Epithelial cell of proximal tubule (primary cell): ENCODE results near the gene PRELID2. TPM values are rescaled to one million over a fixed set of nuclear protein-coding genes. Genes with fewer than 3 reads are reported as not detected.
A peak's percentile ranks its signal among the peaks of the same experiment; 100 is the strongest.

Experiments
- DNase-seq: peaks from one replicate; pipeline ENCODE4 v3.0.0-alpha.2; 2011; ENCODE audit warnings: low read depth
- H3K4me3 ChIP-seq: 2 replicates; pipeline ENCODE4 v1.5.1; 2011; ENCODE audit warnings: low read depth, mild to moderate bottlenecking, low read length
- CTCF ChIP-seq: conservative IDR thresholded peaks from 2 replicates; pipeline ENCODE4 v1.5.1; 2012; ENCODE audit warnings: low read depth, mild to moderate bottlenecking, low read length
- total RNA-seq: library from RNA; depleted of rRNA; stranded (reverse); fragments of >200 nt; gene quantifications from 2 replicates; pipeline ENCODE4 v1.2.3, GENCODE V29; 2015

Gene PRELID2
- total RNA-seq, 1 donor from 2014 or later, result 20.9 TPM

- DNase-seq, result no peak
- H3K4me3 ChIP-seq, result no peak overlapping the region
- no peak for TF ChIP-seq CTCF
Measured at GRCh38 chr5:145829708-145830361, 5.3 kb downstream of the PRELID2 start.

GRCh38 chr5:145826895-145827674 is 8.1 kb downstream of the PRELID2 start:
- no peak overlapping the region for H3K4me3 ChIP-seq
- no peak for DNase-seq
- TF ChIP-seq CTCF, result no peak

- DNase-seq, result no peak
- peak; percentile 84 for TF ChIP-seq CTCF
- no peak overlapping the region for H3K4me3 ChIP-seq
Measured at GRCh38 chr5:145825751-145826180, 9.4 kb downstream of the PRELID2 start.

GRCh38 chr5:145824040-145824439 is 11.1 kb downstream of the PRELID2 start:
- TF ChIP-seq CTCF, result no peak
- DNase-seq, result no peak

GRCh38 chr5:145818604-145819003 is 16.5 kb downstream of the PRELID2 start:
- no peak for DNase-seq
- H3K4me3 ChIP-seq, result no peak overlapping the region
- TF ChIP-seq CTCF, result no peak

More at GRCh38 chr5:145824040-145824439, 11.1 kb downstream of the PRELID2 start:
- H3K4me3 ChIP-seq, result no peak overlapping the region

- no peak overlapping the region for H3K4me3 ChIP-seq
- TF ChIP-seq CTCF, result no peak
- DNase-seq, result no peak
Measured at GRCh38 chr5:145812877-145813276, 22.3 kb downstream of the PRELID2 start.
